T-helper 1 cell (primary cell): Measurements from ENCODE around the gene CNTN5.
"Not testable (repeated sequence)": the region's sequence is repeated elsewhere in the genome, so short reads cannot be mapped to it uniquely, and the experiment has no call there.

Experiments
- DNase-seq, 5 donors: peaks; one replicate each; pipeline ENCODE4 v3.0.0-alpha.2; 2012 to 2020

Gene CNTN5

DNA sequence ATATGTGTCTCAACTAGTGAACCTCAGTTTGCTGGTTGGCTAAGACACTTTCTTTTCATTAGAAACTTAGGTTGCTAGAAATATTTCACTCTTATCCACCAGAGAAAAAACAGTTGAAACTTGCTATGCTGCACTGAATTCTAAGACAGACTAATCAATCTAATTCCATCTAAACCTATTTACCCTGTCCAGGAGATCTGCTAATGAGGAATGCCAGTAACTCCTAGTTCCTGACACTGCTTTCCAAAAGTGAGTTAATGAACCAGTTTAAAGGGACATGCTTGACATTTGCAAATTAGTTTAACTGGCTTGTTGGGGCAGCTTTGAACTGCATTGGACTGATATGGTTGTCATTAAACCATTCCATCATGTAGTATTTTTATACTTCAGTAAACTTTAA lies 258.5 kb downstream of the CNTN5 start:
- no peak for DNase-seq

DNA sequence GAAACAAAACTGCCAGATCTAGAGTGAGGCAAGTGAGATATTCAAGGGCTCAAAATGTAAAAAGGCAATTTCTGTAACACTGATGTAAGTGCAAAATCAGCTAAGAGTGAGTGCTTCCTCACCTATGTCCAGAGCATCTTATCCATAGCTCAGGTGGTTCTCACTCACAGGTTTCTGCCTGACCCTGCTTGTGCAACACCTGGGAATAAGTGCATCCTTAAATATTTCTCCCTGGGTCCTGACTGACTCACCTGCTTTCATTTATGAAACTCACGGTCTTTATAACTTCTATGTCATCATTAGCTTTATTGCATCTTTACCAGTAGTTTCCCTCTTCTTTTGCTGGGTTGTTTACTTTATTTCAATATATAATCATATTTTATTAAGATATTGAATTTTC lies 260.6 kb downstream of the CNTN5 start:
- no peak for DNase-seq

DNA sequence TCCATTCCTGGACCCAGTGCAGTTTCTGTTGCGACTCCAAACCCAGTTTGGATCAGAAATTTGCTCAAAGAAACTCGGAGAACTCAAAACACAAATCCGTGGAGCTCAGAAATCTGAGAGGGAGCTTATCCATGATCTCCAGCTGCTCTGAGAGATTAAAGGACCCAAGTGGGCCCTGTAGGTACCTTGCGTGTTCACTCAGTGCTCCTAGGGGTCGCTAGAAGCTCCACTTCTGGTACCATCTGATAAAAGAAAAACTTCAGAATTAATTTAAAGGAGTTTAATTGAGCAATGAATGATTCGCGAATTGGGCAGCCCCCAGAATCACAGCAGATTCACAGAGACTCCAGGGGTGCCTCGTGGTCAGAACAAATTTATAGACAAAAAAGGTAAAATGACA lies 277.2 kb downstream of the CNTN5 start:
- DNase-seq, result not testable (repeated sequence)

DNA sequence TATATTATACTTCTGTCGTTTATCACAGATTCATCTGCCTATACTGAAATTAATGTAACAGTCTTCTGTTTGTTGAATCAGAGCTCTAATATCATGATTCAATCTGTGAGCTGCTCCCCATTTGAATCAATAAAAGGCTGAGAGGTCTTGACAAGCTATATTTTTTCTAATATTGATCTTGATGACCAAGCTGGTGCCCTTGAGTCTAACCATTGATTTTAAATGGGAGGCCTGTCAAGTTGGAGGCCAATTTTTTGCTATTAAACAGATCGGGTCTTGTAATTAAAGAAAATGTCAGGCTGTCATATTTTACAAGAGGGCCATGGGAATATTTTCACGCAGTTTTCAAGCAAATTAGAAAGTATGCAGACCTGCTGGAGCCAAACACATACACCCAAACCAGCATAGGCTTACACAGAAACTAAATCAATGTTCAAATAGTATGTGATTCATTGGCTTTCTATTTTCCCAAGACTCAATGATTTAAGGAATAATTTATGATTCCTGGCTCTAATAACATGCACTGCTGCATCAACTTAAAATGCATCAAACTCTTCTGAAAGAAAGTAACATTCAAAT lies 286.9 kb downstream of the CNTN5 start:
- no peak for DNase-seq

DNA sequence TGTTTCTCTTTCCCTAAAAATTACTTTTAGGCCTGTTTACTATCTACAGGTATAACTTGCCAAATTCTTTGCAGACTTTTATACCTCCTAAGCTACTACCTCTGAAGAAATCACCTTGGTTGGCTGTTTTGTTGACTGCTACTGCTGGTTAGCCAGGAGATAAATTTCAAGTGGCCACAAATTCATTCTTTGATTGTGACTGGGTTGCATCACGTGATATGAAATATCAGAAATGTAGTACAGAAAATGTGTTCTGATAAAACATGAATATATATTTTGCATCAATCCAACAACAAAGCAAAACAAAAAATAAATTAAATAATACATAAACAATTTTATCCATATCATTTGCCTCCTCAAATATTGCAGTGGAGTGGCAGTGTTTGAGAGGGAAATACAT lies 291.1 kb downstream of the CNTN5 start:
- no peak for DNase-seq

DNA sequence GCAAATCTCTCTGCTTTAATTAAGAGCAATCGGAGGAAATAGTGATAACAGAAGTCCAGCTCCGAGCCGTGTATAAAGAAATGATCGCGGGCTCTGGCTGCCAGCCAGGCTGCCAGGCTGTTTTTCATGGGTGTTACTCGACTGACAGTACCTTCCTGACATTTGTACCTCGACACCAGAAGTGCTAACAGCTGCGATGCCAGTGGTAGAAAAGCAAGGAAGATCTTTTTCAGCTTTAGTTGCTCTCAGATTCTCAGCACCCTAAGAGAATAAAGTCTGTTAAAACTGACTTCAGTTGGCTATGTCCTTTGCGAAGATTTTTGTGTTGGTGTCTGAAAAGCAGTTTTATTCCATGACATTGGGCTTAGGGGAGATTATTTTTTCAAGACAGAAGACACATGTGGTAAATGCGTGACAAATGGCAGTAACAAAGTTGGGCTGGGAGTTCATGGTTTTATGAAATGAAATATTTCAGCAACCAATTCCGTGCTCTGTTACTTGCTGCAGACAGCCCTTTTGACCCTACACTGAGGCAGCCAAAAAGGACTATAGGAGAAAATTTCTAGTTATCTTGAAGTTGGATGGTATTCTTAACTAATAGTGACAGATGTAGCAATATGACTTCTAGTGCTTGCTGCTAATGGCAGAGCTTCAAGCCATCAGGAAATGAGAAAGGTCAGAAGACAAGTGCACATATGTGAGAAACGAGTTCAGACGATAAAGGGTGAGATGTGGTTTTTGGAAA lies 296.2 kb downstream of the CNTN5 start:
- DNase-seq, result no peak

DNA sequence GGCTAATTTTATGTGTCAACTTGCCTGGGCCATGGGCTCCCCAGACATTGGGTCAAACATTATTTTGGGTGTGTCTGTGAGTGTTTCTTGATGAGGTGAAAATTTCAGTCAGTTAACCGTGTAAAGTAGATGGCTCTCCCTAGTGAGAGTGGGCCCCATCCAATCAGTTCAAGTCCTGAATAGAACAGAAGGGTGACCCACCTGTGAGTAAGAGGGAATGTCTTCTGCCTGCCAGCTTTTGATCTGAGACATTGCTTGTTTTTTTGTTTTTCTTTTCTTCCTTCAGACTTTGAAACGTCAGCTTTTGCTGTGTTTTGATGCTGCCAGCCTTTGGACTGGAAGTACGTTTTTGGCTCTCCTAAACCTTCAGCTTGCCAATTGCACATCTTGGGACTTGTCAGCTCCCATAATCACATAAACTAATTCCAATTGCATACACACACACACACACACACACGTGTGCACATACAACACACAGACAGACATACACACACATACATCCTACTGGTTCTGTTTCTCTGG lies 300.1 kb downstream of the CNTN5 start:
- DNase-seq, result no peak

DNA sequence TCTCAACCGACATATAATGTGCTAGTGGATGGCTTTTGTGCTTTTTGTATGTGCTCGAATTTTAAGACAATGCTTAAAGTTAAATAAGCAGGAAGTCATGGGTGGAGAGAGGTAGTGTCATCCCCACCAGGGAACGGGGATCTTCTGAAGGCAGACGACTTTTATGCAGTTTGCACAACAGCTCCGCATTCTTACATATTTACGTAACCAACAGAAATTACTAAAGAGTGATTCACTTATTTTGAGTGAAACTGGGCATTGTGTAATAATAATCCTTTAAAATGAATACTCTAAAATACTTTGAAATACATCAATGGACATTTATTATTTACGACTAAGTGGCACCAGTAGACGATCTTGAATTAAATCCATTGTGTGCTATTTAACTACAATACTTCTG lies 305.1 kb downstream of the CNTN5 start:
- no peak for DNase-seq

DNA sequence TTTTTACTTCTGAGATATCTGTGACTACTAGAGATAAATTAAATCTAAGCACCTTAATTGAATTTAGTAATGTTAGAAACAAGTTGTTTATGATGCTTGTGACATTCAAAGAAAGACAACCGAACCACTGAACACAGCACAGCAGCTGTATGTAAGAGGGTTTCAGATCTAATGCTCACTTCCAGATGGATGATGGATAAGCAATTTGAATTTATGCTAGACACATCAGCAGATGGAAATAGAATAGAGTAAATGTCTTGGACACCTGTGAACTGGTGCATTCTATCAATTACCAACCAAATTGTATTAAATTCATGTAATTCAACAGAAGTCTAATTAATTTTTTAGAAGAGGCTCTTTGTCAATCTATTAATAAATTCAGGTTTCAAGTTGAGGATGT lies 306.3 kb downstream of the CNTN5 start:
- no peak for DNase-seq

DNA sequence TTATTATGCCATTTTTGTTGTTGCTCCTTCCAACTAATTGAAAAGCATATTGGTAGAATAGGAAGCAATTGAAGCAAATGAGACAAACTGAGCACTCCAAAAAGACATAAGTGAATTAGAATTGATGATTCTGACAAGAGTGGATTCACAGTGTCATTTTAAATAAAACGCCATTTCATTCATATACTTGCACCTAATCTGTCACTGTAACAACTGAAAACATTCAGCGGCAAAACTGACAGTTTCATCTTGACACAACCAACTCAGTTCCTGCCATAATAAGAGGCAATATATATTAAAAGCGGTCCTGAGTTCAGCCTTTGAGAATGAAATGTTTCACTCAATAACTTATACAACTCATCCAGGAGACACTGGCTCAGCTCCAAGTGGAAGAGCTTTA lies 306.8 kb downstream of the CNTN5 start:
- no peak for DNase-seq

DNA sequence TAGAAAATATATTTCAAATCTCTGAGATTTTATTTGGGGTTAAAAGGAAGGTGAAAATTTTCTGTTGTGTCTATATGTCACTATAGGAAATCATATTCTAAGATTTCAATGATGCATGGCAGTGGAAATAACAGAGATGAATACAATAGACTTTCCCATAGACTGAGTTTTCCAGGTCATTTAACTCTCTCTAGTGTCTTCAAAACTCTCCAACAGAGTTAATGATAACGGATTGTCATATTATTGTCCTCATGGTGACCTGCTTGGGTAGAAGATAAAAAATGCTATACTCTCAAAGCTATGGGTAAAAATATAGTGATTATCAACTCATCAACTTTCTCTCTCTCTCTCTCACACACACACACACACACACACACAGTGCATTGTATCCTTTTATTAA lies 312.9 kb downstream of the CNTN5 start:
- DNase-seq, result no peak

DNA sequence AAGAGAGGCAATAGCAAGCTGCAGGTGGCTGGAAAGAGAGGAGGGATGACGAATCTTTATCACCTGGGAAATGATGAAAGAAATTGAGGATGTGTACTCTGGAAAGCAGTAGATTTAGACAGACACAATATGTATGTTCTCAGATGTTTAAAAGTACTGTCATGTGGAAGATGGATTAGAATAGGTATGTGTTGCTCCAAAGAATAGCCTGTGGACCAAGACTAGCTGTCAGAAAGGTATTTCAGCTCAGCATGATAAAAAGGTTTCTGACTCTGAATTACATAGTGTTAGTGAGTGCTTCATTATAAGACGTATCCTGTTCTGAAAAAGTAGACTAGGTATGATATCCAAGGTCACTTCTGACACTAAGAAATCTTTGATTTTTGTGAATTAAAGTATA lies 322.4 kb downstream of the CNTN5 start:
- DNase-seq, result no peak

DNA sequence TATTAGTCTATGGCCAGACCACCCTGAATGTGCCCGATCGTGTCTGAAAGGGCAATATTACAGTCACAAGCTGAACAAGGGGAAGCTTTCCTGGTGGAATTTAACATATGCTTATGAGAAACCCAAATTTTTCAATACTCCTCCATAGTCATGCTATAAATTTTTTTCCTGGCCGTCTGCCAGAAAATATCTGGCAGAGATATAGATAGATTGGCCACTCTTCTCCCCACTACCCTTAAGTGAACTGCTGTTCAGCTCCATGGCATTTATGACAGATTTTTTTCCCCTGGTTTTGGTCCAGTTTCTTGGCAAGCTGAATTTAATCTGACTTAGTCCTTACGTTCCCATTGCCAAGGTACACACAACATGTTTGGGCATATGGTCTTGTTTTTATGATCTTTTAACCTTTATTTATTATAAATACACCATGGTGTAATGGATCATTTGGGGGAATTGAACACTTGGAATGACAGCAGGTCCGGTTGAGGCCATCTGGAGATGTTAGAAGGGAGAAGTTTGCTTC lies 328.5 kb downstream of the CNTN5 start:
- DNase-seq, result no peak

DNA sequence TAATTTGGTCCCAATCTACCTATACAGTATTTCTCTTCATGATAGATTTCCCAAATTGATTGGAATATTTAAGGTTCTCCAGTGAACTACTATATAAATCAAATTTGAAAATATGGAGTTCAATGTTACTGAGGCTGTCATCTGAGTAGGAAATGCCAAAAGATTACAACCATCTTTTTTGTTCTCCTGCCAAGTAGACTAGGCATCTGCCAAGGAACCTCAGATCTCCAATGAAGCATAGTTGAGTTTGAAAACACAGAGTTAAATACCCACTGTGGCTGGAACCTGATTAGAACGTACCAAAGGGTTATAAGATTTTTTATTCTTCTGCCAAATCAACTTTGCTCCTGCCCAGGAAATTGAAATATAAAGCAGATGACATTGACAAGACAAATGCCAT lies 330.9 kb downstream of the CNTN5 start:
- DNase-seq, result no peak

DNA sequence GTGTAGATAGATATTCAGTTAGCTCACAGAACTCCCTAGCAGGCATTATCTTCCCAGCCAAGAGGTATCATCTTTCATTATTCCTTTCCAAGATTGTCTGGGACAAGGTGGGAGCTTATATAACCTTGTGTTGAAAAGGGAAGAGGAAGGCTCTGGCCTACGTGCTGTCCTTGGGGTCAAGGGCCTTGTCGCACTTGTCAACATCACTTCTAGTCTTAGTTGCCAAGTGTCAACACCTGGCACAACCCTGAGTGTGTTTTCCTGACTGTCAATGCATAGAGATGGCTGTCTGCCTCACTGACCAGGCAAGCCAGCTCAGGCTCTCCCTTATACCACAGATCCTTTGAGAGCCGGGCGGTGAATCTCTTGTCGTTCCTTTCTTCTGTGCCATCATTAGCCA lies 331.9 kb downstream of the CNTN5 start:
- DNase-seq, result no peak

DNA sequence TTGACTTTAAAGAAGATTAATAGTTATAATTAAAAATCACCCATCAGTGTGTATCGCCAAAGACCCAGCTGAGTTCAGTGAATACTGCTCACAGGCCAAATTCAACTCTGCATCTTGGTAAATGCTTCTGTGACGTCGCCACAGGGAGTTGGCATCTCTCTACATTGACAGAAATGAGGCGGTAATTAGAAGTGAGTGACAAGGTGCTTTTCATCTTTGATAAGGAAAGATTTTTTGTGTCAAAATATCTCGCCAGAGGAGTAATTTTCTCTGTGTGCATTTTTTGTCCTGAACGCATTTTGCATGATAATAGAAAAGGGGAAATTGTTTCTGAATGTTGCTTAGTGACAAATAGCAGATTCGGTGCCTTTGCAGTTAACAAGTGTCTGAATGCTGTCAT lies 345.8 kb downstream of the CNTN5 start:
- DNase-seq, result no peak

DNA sequence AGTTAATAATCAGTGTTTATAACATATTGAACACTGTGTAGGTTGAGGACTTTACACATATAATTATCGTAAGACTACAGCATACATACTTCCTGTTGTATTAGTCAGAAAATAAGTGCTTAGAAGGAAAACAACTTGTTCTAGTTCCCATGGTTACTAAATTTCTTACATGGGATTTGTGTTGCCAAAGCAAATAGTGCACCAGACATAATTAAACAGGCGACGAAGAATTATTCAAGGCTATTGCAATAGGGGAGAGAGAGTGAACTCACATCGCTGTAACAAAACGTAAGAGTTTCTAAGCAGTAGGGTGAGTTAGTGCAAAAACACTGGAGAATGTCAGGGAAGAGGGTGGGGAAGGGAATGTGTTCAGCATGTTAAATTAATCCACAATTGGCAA lies 347.8 kb downstream of the CNTN5 start:
- DNase-seq, result no peak

DNA sequence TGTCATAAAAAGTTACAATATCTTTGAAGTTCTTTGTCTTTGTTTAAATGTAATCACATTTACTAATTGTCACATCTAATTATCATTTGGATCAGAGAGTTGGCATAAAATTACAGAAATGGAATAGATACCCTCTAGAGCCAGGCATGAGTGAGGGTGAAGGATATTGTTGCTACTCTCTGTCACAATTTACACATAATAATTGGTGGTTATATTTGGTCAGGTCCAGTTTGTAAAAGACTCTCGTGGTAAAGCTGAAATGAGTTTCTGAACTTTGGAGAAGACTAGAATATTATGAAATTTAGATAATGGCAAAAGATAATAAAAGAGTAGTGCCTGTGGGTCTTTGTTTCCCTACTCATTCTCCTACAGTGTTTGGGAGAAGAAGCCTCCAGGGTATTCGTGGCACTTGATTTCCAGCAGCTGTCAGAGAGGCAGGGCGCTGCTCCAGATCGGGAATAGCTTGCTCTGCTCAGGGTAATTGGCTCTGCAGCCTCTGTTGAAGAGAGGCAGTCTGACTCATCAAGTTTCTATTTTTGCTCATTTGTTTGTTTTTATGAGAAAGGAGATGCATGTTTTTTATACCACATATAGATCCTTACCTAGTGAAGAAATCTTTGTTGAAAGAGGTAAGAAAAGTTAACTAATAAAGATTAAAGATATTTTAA lies 349.9 kb downstream of the CNTN5 start:
- no peak for DNase-seq

DNA sequence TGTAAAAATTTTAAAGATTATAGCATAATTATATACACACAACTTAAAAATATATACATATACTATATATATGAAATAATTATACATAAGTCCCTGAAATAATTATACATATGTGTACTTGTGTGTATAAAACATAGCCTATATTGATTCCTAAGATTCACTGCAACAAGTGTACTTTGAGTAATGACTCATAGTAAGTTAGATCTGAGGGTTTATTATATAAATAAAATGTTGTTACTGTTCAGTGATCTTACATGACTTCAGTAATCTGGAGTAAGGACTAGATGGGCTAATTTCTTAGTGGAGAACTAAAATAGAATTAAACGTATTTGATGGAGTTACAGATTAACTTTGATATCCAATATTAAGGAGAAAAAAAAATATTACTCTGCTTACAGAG lies 350.5 kb downstream of the CNTN5 start:
- no peak for DNase-seq

DNA sequence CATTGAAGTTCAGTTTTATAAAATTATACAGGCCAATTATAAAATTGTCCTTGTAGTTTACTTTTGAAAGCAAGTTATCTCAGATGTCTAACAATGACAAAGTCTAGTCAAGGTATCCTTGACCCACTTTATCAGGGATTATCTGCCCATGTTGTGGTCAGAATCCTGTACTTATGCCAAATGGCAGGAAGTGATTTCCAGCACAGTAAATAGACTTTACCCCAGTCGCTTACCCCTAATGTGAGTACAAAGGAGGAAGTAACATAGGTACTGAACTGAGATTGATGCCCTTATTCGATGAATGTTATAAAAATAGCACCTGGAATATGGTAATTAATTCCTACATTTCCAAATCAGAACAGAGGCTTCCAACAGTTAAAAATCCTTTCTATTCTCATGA lies 355.7 kb downstream of the CNTN5 start:
- no peak for DNase-seq

DNA sequence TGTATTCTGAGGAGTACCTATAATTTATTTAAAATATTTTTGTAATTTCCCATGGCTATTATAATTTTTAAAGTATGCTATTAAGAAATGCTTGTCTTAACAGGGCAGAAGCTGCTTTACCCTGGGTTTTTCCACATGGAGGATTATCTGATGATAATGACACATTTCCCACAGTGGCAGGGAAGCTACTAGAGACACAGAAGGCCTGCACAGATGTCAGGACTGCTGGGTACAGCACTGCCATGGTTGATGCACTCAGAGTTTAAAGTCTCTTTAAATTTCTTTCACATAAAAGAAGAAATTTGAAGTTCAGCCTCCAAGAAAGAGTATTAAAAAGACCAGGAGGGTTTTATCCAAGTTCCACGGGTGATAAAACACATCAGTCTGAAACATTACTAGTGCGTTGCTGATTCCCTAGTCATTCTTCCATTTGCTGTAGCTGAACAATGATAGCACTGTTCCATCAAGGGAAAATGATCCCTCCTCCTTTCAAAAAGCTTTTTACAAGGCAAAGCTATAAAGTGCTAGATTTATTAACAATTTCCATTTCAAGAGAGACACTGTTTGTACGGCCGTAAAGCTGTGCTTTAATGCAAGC lies 363.0 kb downstream of the CNTN5 start:
- DNase-seq, result no peak

DNA sequence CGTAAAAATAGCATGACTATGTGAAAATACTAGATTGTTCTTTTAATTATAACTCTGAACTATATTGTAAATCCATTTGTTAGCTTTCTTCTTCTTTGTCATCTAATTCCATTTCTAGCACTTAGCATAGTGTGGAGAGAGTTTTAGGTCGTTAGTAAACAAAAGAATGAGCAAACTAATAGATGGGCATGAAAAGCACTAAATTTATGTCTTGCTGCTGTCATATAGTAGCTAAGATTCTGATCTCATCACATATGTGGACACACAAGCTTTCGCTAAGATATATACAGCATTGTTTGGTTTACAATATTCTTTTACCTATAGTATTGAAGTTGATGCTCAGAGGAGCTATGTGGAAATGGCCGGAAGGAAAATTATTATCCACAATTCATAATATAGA lies 370.5 kb downstream of the CNTN5 start:
- DNase-seq, result no peak

DNA sequence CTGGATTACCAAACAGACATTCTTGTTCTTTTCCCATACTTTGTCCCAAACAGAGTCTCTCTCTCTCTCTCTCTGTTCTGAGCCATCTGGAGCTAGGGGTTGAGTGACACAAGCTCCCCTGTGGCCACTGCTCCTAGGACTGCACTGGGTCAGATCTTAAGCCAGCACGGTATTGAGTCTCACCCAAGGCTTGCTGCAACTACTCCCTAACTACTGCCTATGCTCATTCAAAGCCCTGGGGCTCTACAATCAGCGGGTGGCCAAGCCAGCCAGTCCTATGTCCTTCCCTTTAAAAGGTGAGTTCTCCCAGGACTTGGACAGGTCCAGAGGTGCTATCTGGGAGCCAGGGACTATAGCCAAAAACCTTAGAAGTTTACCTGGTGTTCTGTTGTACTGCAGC lies 385.6 kb downstream of the CNTN5 start:
- no peak for DNase-seq

DNA sequence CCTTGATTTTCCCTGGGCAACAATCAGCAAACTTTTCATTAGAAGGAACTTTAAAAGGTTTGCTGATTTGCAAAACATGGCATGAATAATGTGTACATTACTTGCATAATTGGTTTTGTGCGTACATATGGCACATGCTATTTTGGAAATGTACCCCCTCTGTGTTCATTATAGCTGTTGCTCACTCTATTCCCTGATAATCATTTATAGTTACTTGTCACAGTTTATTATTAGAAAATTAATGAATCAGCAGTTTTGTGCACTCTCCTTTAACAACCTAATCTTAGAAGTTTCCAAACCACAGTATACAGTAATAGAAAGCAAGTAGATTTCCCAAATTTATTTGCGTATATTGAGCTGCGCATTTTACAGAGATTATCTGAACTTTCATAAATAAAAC lies 389.9 kb downstream of the CNTN5 start:
- DNase-seq, result no peak
